Sigmoid colon (tissue), 7 donors: Measurements from ENCODE around the gene FGGY. TPM values are rescaled to one million over a fixed set of nuclear protein-coding genes. Genes with fewer than 3 reads are reported as not detected.

Experiments used
- DNase-seq: peaks from one replicate; pipeline ENCODE4 v3.0.0-alpha.2; 2019
- H3K27ac ChIP-seq, 4 donors: fragments of 200-600 bp; sonication (generic); one replicate each; pipeline ENCODE4 v1.5.1; 2016 to 2019; ENCODE audit warnings: mild to moderate bottlenecking in 1 of 4
- H3K27me3 ChIP-seq, 3 donors: fragments of 200-600 bp; sonication (generic); one replicate each; pipeline ENCODE4 v1.5.1; 2019; ENCODE audit warnings: mild to moderate bottlenecking in 1 of 3
- H3K36me3 ChIP-seq, 4 donors: fragments of 200-600 bp; sonication (generic); one replicate each; pipeline ENCODE4 v1.5.1; 2016 to 2019
- H3K4me1 ChIP-seq, 4 donors: fragments of 200-600 bp; sonication (generic); one replicate each; pipeline ENCODE4 v1.5.1; 2017 to 2019
- H3K4me3 ChIP-seq, 4 donors: fragments of 200-600 bp; sonication (generic); one replicate each; pipeline ENCODE4 v1.5.1; 2017 to 2019; ENCODE audit warnings: mild to moderate bottlenecking in 2 of 4, moderate library complexity in 1 of 4
- H3K9me3 ChIP-seq, 4 donors: fragments of 200-600 bp in 3 of 4; sonication (generic) in 3 of 4; one replicate each; pipeline versions ENCODE4 v1.5.1 to v1.6.1; 2013 to 2019
- EP300 ChIP-seq, 4 donors: sonication (generic); formaldehyde crosslinking; IDR thresholded peaks; one replicate each; pipeline ENCODE4 v1.6.1; 2017; ENCODE audit warnings: antibody characterized with exemption in 4 of 4
- POLR2A ChIP-seq, 2 donors: fragments of 450-650 bp; IDR thresholded peaks; one replicate each; pipeline ENCODE4 v1.6.1; 2016; ENCODE audit warnings: antibody characterized with exemption in 2 of 2, mild to moderate bottlenecking in 2 of 2, moderate library complexity in 2 of 2
- POLR2AphosphoS5 ChIP-seq, 4 donors: sonication (generic); formaldehyde crosslinking; IDR thresholded peaks; one replicate each; pipeline ENCODE4 v1.6.1; 2017; ENCODE audit warnings: antibody characterized with exemption in 4 of 4
- WGBS, 2 donors: extraction: QIAGEN DNeasy Blood & Tissue Kit; methylation state at CpG; one replicate each; pipeline ENCODE4 v1.1.7; 2013; 5-methylcytosine and 5-hydroxymethylcytosine counted together
- intact Hi-C: fragments of 100-400 bp; cut with DNase I; formaldehyde crosslinking; loops from one replicate; pipeline ENCODE4 v1.15.1; 2023
- polyA plus RNA-seq, 3 donors: library from polyadenylated mRNA; stranded (reverse); fragments of 200-250 nt; gene quantifications; one replicate each; pipeline ENCODE4 v1.2.3, GENCODE V29; 2013
- total RNA-seq, 4 donors: library from RNA; depleted of rRNA; stranded (reverse); fragments of >200 nt; gene quantifications; one replicate each; pipeline ENCODE4 v1.1.0, GENCODE V29; 2016
- TF ChIP-seq, protein P1 (sequence below), 4 experiments: fragments of 450-650 bp in 3 of 4; fragments of 200-600 bp in 1 of 4; IDR thresholded peaks; one replicate each; pipeline ENCODE4 v1.5.1; 2016 to 2019; ENCODE audit warnings: antibody characterized with exemption in 4 of 4, mild to moderate bottlenecking in 3 of 4, moderate library complexity in 2 of 4
- donor health status: healthy with polysubstance abuse.
- donor health status: Bipolar disorder and iron deficiency.
- donor health status: healthy.

FGGY gene
- total and polyA plus RNA-seq, 7 donors = 4.8 to 54.1 (median 20.5) TPM

GRCh38 chr1:59434336-59434735, 137.4 kb downstream of the FGGY start:
- intact Hi-C loops = no loop called here
- Histone ChIP-seq H3K27me3 (no peaks in the 10 kb centered on the region), H3K4me1 (peaks cover 0 to 28% (median 21%) of the 10 kb centered on the region in 4 donors), H3K27ac (peak overlapping the region in 1 of 4 donors; percentile 34), H3K4me3 (no peak overlapping the region), H3K9me3 (no peaks in the 10 kb centered on the region), H3K36me3 (no peaks in the 10 kb centered on the region)
- no peak for DNase-seq
- 87% methylated on average over 3 of the region's 3 CpGs for WGBS, 2 donors
- no peak for TF ChIP-seq POLR2A (IDR thresholded peaks at IDR 0.05)
- TF ChIP-seq EP300 (IDR thresholded peaks at IDR 0.05) = no peak

GRCh38 chr1:59436637-59437036, 139.7 kb downstream of the FGGY start:
- no peak for DNase-seq
- intact Hi-C loops = no loop called here
- TF ChIP-seq POLR2AphosphoS5 (IDR thresholded peaks at IDR 0.05) (no peak), EP300 (IDR thresholded peaks at IDR 0.05) (no peak), POLR2A (IDR thresholded peaks at IDR 0.05) (no peak)
- TF ChIP-seq, protein P1, sequence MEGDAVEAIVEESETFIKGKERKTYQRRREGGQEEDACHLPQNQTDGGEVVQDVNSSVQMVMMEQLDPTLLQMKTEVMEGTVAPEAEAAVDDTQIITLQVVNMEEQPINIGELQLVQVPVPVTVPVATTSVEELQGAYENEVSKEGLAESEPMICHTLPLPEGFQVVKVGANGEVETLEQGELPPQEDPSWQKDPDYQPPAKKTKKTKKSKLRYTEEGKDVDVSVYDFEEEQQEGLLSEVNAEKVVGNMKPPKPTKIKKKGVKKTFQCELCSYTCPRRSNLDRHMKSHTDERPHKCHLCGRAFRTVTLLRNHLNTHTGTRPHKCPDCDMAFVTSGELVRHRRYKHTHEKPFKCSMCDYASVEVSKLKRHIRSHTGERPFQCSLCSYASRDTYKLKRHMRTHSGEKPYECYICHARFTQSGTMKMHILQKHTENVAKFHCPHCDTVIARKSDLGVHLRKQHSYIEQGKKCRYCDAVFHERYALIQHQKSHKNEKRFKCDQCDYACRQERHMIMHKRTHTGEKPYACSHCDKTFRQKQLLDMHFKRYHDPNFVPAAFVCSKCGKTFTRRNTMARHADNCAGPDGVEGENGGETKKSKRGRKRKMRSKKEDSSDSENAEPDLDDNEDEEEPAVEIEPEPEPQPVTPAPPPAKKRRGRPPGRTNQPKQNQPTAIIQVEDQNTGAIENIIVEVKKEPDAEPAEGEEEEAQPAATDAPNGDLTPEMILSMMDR (IDR thresholded peaks at IDR 0.05) = no peak
- no peak overlapping the region for H3K4me3 ChIP-seq
- 78 to 82% methylated on average over 2 of the region's 2 CpGs for WGBS, 2 donors
- peaks cover 0 to 28% (median 19%) of the 10 kb centered on the region in 4 donors for H3K4me1 ChIP-seq
- no peak overlapping the region for H3K27ac ChIP-seq
- H3K9me3 ChIP-seq = no peaks in the 10 kb centered on the region
- H3K27me3 ChIP-seq = no peaks in the 10 kb centered on the region
- no peaks in the 10 kb centered on the region for H3K36me3 ChIP-seq

GRCh38 chr1:59438058-59438560, 141.2 kb downstream of the FGGY start:
- TF ChIP-seq, protein P1 (IDR thresholded peaks at IDR 0.05) = no peak
- TF ChIP-seq EP300 (IDR thresholded peaks at IDR 0.05) (no peak), POLR2AphosphoS5 (IDR thresholded peaks at IDR 0.05) (no peak), POLR2A (IDR thresholded peaks at IDR 0.05) (no peak)
- intact Hi-C loops = no loop called here
- H3K4me1 ChIP-seq = peaks cover 0 to 29% (median 21%) of the 10 kb centered on the region in 4 donors
- H3K27ac ChIP-seq = peak overlapping the region in 3 of 4 donors; percentile 8 to 31 (median 17)
- no peaks in the 10 kb centered on the region for H3K27me3 ChIP-seq
- 56 to 91% methylated on average over 1 of the region's 1 CpG for WGBS, 2 donors
- H3K36me3 ChIP-seq = no peaks in the 10 kb centered on the region
- no peaks in the 10 kb centered on the region for H3K9me3 ChIP-seq
- no peak for DNase-seq
- H3K4me3 ChIP-seq = no peak overlapping the region

- Histone ChIP-seq H3K9me3 (no peaks in the 10 kb centered on the region), H3K36me3 (no peaks in the 10 kb centered on the region), H3K27ac (no peak overlapping the region), H3K27me3 (no peaks in the 10 kb centered on the region), H3K4me3 (no peak overlapping the region), H3K4me1 (peaks cover 0 to 62% (median 45%) of the 10 kb centered on the region in 4 donors)
- intact Hi-C loops = no loop called here
- 89 to 93% methylated on average over 4 of the region's 4 CpGs for WGBS, 2 donors
- no peak for TF ChIP-seq POLR2AphosphoS5 (IDR thresholded peaks at IDR 0.05)
- TF ChIP-seq, protein P1 (IDR thresholded peaks at IDR 0.05) = no peak
- TF ChIP-seq EP300 (IDR thresholded peaks at IDR 0.05) = no peak
- TF ChIP-seq POLR2A (IDR thresholded peaks at IDR 0.05) = no peak
- DNase-seq = no peak
Observed at GRCh38 chr1:59442492-59442891, 145.6 kb downstream of the FGGY start.

- DNase-seq = no peak
- intact Hi-C loops = no loop called here
- Histone ChIP-seq H3K27me3 (no peaks in the 10 kb centered on the region), H3K27ac (peak overlapping the region in 2 of 4 donors; percentile 4 to 84), H3K4me3 (no peak overlapping the region), H3K36me3 (no peaks in the 10 kb centered on the region), H3K9me3 (no peaks in the 10 kb centered on the region), H3K4me1 (peaks cover 0 to 62% (median 49%) of the 10 kb centered on the region in 4 donors)
- 83 to 86% methylated on average over 1 of the region's 1 CpG for WGBS, 2 donors
- TF ChIP-seq POLR2A (IDR thresholded peaks at IDR 0.05) = no peak
- TF ChIP-seq, protein P1 (IDR thresholded peaks at IDR 0.05) = no peak
- TF ChIP-seq EP300 (IDR thresholded peaks at IDR 0.05) = no peak
- no peak for TF ChIP-seq POLR2AphosphoS5 (IDR thresholded peaks at IDR 0.05)
Observed at GRCh38 chr1:59443310-59443709, 146.4 kb downstream of the FGGY start.
